Loucy (cell line): ENCODE data around the gene KCNJ6.

Experiments used
- CTCF ChIP-seq: fragments of 200-600 bp; sonication (generic); conservative IDR thresholded peaks from 2 replicates; pipeline ENCODE4 v1.5.1; 2014; ENCODE audit warnings: mild to moderate bottlenecking, antibody characterized with exemption, low read length
- EZH2phosphoT487 ChIP-seq: fragments of 200-600 bp; IDR thresholded peaks from 2 replicates; pipeline ENCODE4 v1.6.1; 2018; ENCODE audit warnings: antibody characterized with exemption, mild to moderate bottlenecking, moderate library complexity, borderline replicate concordance

GRCh38 chr21:37659874-37660273 is 256.4 kb downstream of the KCNJ6 start:
- TF ChIP-seq EZH2phosphoT487 = no peak
- no peak for TF ChIP-seq CTCF
